ENCODE results near the gene GRID2. TPM values are rescaled to one million over a fixed set of nuclear protein-coding genes. Genes with fewer than 3 reads are reported as not detected.

GRID2 gene
- total and polyA plus RNA-seq, 8 donors: 6.4 TPM; not detected in 7

DNA sequence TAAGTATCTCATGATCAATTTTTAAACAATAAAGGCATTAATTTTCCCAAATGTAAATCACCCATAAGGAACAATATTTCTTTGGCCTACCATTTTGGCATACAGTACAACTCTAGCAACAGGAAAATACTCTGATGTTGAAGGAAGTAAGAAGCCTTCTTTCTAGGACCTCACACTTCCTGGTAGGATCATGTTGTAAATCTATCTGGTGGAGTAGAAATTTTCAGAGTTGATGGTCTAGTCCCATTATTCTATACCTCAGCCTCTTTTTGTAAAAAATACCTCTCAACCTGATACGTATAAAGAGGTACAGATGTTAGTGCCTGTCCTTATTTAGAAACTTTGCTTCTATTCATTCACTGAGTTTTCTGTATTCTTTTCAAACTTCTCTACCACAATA, 40.2 kb upstream of the GRID2 start:
- Histone ChIP-seq H3K36me3 (no peaks in the 10 kb centered on the region), H3K9me3 (no peaks in the 10 kb centered on the region), H3K4me1 (no peaks in the 10 kb centered on the region), H3K27me3 (no peaks in the 10 kb centered on the region), H3K27ac (no peak overlapping the region), H3K4me3 (no peak overlapping the region)
- 94 to 97% (median 95%) methylated on average over 1 of the region's 1 CpG for WGBS, 5 donors
- intact Hi-C loops (cut with DNase I; ENCODE audit: low total_unique reads): no loop called here
- no peak for DNase-seq
- TF ChIP-seq EP300 (IDR thresholded peaks at IDR 0.05): no peak

DNA sequence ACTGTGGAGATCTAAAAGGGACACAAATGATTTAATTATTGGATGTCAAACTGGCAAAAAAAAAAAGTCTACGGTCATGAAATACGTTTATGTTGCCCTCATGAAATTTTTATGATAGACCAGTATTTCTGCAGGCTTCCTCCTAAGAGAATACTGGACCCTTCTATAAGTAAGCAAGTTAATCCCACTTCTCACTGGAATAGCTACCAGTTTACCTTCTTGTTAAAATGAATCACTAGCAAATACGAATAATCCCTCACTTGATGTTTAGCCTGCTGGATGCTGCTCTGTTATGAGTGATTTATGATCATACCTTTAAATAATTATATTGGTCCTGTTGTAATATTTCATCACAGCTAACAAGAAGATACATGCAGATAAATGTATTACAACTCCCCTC, 39.6 kb upstream of the GRID2 start:
- intact Hi-C loops (cut with DNase I; ENCODE audit: low total_unique reads): no loop called here
- WGBS, 5 donors: 73 to 87% (median 84%) methylated on average over 3 of the region's 3 CpGs
- TF ChIP-seq EP300 (IDR thresholded peaks at IDR 0.05) (no peak), POLR2AphosphoS5 (IDR thresholded peaks at IDR 0.05) (no peak), POLR2A (IDR thresholded peaks at IDR 0.05) (no peak)
- TF ChIP-seq, protein P1, sequence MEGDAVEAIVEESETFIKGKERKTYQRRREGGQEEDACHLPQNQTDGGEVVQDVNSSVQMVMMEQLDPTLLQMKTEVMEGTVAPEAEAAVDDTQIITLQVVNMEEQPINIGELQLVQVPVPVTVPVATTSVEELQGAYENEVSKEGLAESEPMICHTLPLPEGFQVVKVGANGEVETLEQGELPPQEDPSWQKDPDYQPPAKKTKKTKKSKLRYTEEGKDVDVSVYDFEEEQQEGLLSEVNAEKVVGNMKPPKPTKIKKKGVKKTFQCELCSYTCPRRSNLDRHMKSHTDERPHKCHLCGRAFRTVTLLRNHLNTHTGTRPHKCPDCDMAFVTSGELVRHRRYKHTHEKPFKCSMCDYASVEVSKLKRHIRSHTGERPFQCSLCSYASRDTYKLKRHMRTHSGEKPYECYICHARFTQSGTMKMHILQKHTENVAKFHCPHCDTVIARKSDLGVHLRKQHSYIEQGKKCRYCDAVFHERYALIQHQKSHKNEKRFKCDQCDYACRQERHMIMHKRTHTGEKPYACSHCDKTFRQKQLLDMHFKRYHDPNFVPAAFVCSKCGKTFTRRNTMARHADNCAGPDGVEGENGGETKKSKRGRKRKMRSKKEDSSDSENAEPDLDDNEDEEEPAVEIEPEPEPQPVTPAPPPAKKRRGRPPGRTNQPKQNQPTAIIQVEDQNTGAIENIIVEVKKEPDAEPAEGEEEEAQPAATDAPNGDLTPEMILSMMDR (IDR thresholded peaks at IDR 0.05): no peak
- no peaks in the 10 kb centered on the region for H3K36me3 ChIP-seq
- no peak for DNase-seq
- no peak overlapping the region for H3K4me3 ChIP-seq
- no peaks in the 10 kb centered on the region for H3K9me3 ChIP-seq
- no peak overlapping the region for H3K27ac ChIP-seq
- H3K27me3 ChIP-seq: no peaks in the 10 kb centered on the region
- H3K4me1 ChIP-seq: no peaks in the 10 kb centered on the region

DNA sequence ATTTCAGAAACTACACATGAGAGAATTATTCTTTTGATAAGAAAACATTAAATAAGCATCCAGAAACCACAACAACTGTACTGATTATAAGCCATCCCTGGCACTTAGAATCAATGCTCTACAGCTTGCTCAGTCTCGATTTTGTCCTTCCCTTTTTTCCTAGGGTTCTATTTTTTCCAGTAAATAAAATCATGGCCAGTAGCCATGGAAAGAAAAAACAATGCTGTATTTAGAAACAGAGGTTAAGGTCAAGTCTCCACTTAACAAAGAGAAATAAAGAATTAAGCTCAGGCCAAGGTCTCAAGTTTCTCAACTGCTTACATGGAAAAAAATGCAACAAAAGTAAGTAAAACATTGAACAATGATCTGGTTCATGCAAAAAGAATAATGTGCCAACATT, 38.7 kb upstream of the GRID2 start:
- 5 to 41% (median 21%) methylated on average over 1 of the region's 1 CpG for WGBS, 5 donors
- TF ChIP-seq, protein P1 (IDR thresholded peaks at IDR 0.05): no peak
- TF ChIP-seq POLR2A (IDR thresholded peaks at IDR 0.05): no peak
- no peak for TF ChIP-seq POLR2AphosphoS5 (IDR thresholded peaks at IDR 0.05)
- TF ChIP-seq EP300 (IDR thresholded peaks at IDR 0.05): no peak
- no peak overlapping the region for H3K4me3 ChIP-seq
- DNase-seq: peak in 1 of 2 donors; percentile 7
- H3K27me3 ChIP-seq: no peaks in the 10 kb centered on the region
- H3K36me3 ChIP-seq: no peaks in the 10 kb centered on the region
- intact Hi-C loops (cut with DNase I; ENCODE audit: low total_unique reads): no loop called here
- no peaks in the 10 kb centered on the region for H3K9me3 ChIP-seq
- H3K4me1 ChIP-seq: no peaks in the 10 kb centered on the region
- H3K27ac ChIP-seq: no peak overlapping the region

DNA sequence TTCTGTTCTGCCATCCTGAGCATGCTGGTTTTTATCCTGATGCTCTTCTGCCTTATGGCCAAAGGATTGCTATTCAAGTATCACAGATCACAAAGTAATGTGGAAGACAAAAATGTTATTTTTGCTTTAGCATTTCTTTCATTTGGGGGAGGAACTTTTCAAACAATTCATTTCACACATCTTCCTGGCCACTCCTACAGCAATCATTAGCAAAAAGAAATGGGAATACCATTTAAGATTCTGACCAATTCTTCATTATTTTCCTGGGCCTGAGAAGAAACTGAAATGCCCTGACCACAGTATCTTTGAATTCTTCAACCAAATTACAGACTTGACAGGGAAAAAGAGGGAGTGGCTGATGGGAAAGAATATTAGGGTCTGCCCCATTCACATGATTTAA, 38.0 kb upstream of the GRID2 start:
- no peaks in the 10 kb centered on the region for H3K36me3 ChIP-seq
- intact Hi-C loops (cut with DNase I; ENCODE audit: low total_unique reads): no loop called here
- H3K27me3 ChIP-seq: no peaks in the 10 kb centered on the region
- no peak for DNase-seq
- TF ChIP-seq POLR2AphosphoS5 (IDR thresholded peaks at IDR 0.05) (no peak), POLR2A (IDR thresholded peaks at IDR 0.05) (no peak), EP300 (IDR thresholded peaks at IDR 0.05) (no peak)
- TF ChIP-seq, protein P1 (IDR thresholded peaks at IDR 0.05): no peak
- H3K27ac ChIP-seq: no peak overlapping the region
- no peaks in the 10 kb centered on the region for H3K4me1 ChIP-seq
- no peaks in the 10 kb centered on the region for H3K9me3 ChIP-seq
- no peak overlapping the region for H3K4me3 ChIP-seq

DNA sequence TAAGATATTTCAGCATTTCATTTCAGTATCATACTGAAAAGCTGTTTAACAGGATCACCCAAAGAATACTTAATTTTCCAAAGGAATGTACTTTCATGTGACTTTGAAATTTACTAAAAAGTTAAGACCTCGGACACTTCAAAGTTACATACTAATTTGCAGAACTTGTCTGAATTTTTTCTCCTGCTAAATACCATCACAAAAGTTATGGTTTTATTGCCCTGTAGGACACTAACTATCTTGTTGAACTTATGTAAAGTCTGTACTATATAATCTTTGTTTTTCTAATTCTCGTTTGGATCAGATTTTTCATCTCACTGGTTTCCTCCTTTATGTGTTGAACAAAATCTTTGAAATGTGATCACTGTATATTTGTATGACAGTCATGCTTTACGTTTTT, 37.2 kb upstream of the GRID2 start:
- H3K9me3 ChIP-seq: no peaks in the 10 kb centered on the region
- WGBS, 5 donors: 51 to 63% (median 56%) methylated on average over 3 of the region's 3 CpGs
- no peaks in the 10 kb centered on the region for H3K4me1 ChIP-seq
- H3K27ac ChIP-seq: no peak overlapping the region
- H3K27me3 ChIP-seq: no peaks in the 10 kb centered on the region
- intact Hi-C loops (cut with DNase I; ENCODE audit: low total_unique reads): no loop called here
- no peak overlapping the region for H3K4me3 ChIP-seq
- H3K36me3 ChIP-seq: no peaks in the 10 kb centered on the region
- TF ChIP-seq POLR2A (IDR thresholded peaks at IDR 0.05) (no peak), EP300 (IDR thresholded peaks at IDR 0.05) (no peak), POLR2AphosphoS5 (IDR thresholded peaks at IDR 0.05) (no peak)
- TF ChIP-seq, protein P1 (IDR thresholded peaks at IDR 0.05): no peak
- no peak for DNase-seq

Data from stomach (tissue), 9 donors.